HepG2 (cell line): ENCODE measurements around the gene AGRN. TPM values are rescaled to one million over a fixed set of nuclear protein-coding genes. Genes with fewer than 3 reads are reported as not detected.

Source experiments
- CCDC6 ChIP-seq: sonication (generic); formaldehyde crosslinking; IDR thresholded peaks from 2 replicates; pipeline ENCODE4 v1.8.1; 2022; ENCODE audit warnings: mild to moderate bottlenecking, missing genetic modification reagents, moderate library complexity
- FLYWCH1 ChIP-seq: sonication (generic); formaldehyde crosslinking; IDR thresholded peaks from 2 replicates; pipeline ENCODE4 v1.8.1; 2023; ENCODE audit warnings: mild to moderate bottlenecking, missing genetic modification reagents
- FOSL2 ChIP-seq: sonication (generic); formaldehyde crosslinking; IDR thresholded peaks from 2 replicates; pipeline ENCODE4 v1.4.0; 2020; ENCODE audit warnings: missing genetic modification reagents
- FOXC1 ChIP-seq: sonication (generic); formaldehyde crosslinking; IDR thresholded peaks from 2 replicates; pipeline ENCODE4 v1.8.0; 2022; ENCODE audit warnings: mild to moderate bottlenecking, missing genetic modification reagents, borderline replicate concordance
- FOXM1 ChIP-seq: sonication (generic); formaldehyde crosslinking; IDR thresholded peaks from 2 replicates; pipeline ENCODE4 v1.5.0; 2020; ENCODE audit warnings: missing genetic modification reagents
- FOXP1 ChIP-seq, 2 experiments: fragments of 450-650 bp in 1 of 2; IDR thresholded peaks; 2 replicates each; pipeline ENCODE4 v1.6.1; 2017 to 2018; ENCODE audit warnings: antibody characterized with exemption in 1 of 2
- GTF2F1 ChIP-seq: fragments of 150-350 bp; IDR thresholded peaks from 2 replicates; pipeline ENCODE4 v1.6.1; 2014; ENCODE audit warnings: low read length
- HOXA5 ChIP-seq: sonication (generic); formaldehyde crosslinking; IDR thresholded peaks from 2 replicates; pipeline ENCODE4 v1.4.0; 2020; ENCODE audit warnings: missing genetic modification reagents
- KDM1A ChIP-seq: IDR thresholded peaks from 2 replicates; pipeline ENCODE4 v1.6.1; 2016; ENCODE audit warnings: missing compliant biosample characterization
- KDM5B ChIP-seq: sonication (generic); formaldehyde crosslinking; IDR thresholded peaks from 2 replicates; pipeline ENCODE4 v1.4.0; 2020; ENCODE audit warnings: missing genetic modification reagents, mild to moderate bottlenecking, borderline replicate concordance
- LCORL ChIP-seq, 2 experiments: fragments of 450-650 bp in 1 of 2; sonication (generic) in 1 of 2; formaldehyde crosslinking in 1 of 2; IDR thresholded peaks; 2 replicates each; pipeline versions ENCODE4 v1.5.0 to v1.6.1; 2017 to 2020; ENCODE audit warnings: antibody characterized with exemption in 1 of 2, missing genetic modification reagents in 1 of 2
- MXD4 ChIP-seq: IDR thresholded peaks from 2 replicates; pipeline ENCODE4 v1.6.1; 2016; ENCODE audit warnings: mild to moderate bottlenecking, missing biosample characterization, missing genetic modification reagents
- NCOR1 ChIP-seq: fragments of 200-600 bp; sonication (generic); IDR thresholded peaks from 2 replicates; pipeline ENCODE4 v1.7.0; 2017; ENCODE audit warnings: antibody characterized with exemption, low read length, borderline replicate concordance
- NFKBIZ ChIP-seq: IDR thresholded peaks from 2 replicates; pipeline ENCODE4 v1.6.1; 2018; ENCODE audit warnings: missing genetic modification reagents, missing compliant biosample characterization
- NR1H2 ChIP-seq: sonication (generic); formaldehyde crosslinking; IDR thresholded peaks from 2 replicates; pipeline ENCODE4 v1.8.1; 2022; ENCODE audit warnings: low read depth, missing genetic modification reagents, borderline replicate concordance
- NR2F2 ChIP-seq: IDR thresholded peaks from 2 replicates; pipeline ENCODE4 v1.6.1; 2012; ENCODE audit warnings: low read depth, inconsistent platforms, borderline replicate concordance
- ONECUT2 ChIP-seq: sonication (generic); formaldehyde crosslinking; IDR thresholded peaks from 2 replicates; pipeline ENCODE4 v1.4.0; 2020; ENCODE audit warnings: missing genetic modification reagents
- POLR2G ChIP-seq: fragments of 200-400 bp; formaldehyde crosslinking; IDR thresholded peaks from 2 replicates; pipeline ENCODE4 v1.6.1; 2018; ENCODE audit warnings: mild to moderate bottlenecking, low read depth, low read length, moderate library complexity
- RBM39 ChIP-seq: fragments of 200-400 bp; formaldehyde crosslinking; IDR thresholded peaks from one replicate; pipeline ENCODE4 v1.6.1; 2018; ENCODE audit warnings: antibody characterized with exemption, mild to moderate bottlenecking, low read depth, low read length; ENCODE audit not compliant: poor library complexity, severe bottlenecking
- REL ChIP-seq: sonication (generic); formaldehyde crosslinking; conservative IDR thresholded peaks from 2 replicates; pipeline ENCODE4 v1.8.0; 2022; ENCODE audit warnings: mild to moderate bottlenecking, missing genetic modification reagents, moderate library complexity
- RFXAP ChIP-seq: sonication (generic); formaldehyde crosslinking; IDR thresholded peaks from 2 replicates; pipeline ENCODE4 v1.4.0; 2020; ENCODE audit warnings: missing genetic modification reagents, borderline replicate concordance
- RXRA ChIP-seq: sonication (generic); formaldehyde crosslinking; IDR thresholded peaks from 2 replicates; pipeline ENCODE4 v1.5.1; 2020; ENCODE audit warnings: missing genetic modification reagents
- SCMH1 ChIP-seq: sonication (generic); formaldehyde crosslinking; IDR thresholded peaks from 2 replicates; pipeline ENCODE4 v1.9.0; 2021; ENCODE audit warnings: missing genetic modification reagents, mild to moderate bottlenecking, borderline replicate concordance
- SMAD9 ChIP-seq: sonication (generic); formaldehyde crosslinking; IDR thresholded peaks from 2 replicates; pipeline ENCODE4 v1.5.1; 2020; ENCODE audit warnings: mild to moderate bottlenecking, missing genetic modification reagents
- SMARCE1 ChIP-seq: fragments of 450-650 bp; IDR thresholded peaks from 2 replicates; pipeline ENCODE4 v1.6.1; 2017; ENCODE audit warnings: borderline replicate concordance
- TBL1XR1 ChIP-seq: fragments of 150-350 bp; IDR thresholded peaks from 2 replicates; pipeline ENCODE4 v1.6.1; 2014; ENCODE audit warnings: borderline replicate concordance, low read length; ENCODE audit not compliant: partially characterized antibody
- ZKSCAN1 ChIP-seq: fragments of 150-350 bp; IDR thresholded peaks from 2 replicates; pipeline ENCODE4 v1.6.1; 2014; ENCODE audit warnings: low read length
- ZNF331 ChIP-seq: sonication (generic); formaldehyde crosslinking; IDR thresholded peaks from 2 replicates; pipeline ENCODE4 v1.4.0; 2020; ENCODE audit warnings: missing genetic modification reagents
- ZNF546 ChIP-seq: sonication (generic); formaldehyde crosslinking; conservative IDR thresholded peaks from 2 replicates; pipeline ENCODE4 v1.8.1; 2023; ENCODE audit warnings: mild to moderate bottlenecking, missing genetic modification reagents
- ZZZ3 ChIP-seq: sonication (generic); formaldehyde crosslinking; IDR thresholded peaks from 2 replicates; pipeline ENCODE4 v1.4.0; 2020; ENCODE audit warnings: missing genetic modification reagents, mild to moderate bottlenecking, borderline replicate concordance
- polyA plus RNA-seq, 8 experiments: library from polyadenylated mRNA; depleted of rRNA in 3 of 8; stranded (reverse) in 7 of 8; unstranded in 1 of 8; fragments of >200 nt; fragmentation: Illumina TruSeq in 4 of 8; extraction: Trizol in 4 of 8; gene quantifications; 2 replicates each; pipeline versions ENCODE4 v1.2.1 to v1.2.3, GENCODE V29; 2011 to 2016; ENCODE audit warnings: low read depth in 4 of 8, missing spikeins in 1 of 8, mixed read lengths in 1 of 8; ENCODE audit not compliant: insufficient read depth in 1 of 8
- total RNA-seq, 5 experiments: library from RNA; depleted of rRNA; stranded (reverse); fragments of >200 nt; fragmentation: Illumina TruSeq; extraction: Trizol; gene quantifications; 2 replicates each; pipeline ENCODE4 v1.2.3, GENCODE V29; 2016; ENCODE audit warnings: low read depth in 1 of 5
- TF ChIP-seq, protein P1 (sequence below): sonication (generic); formaldehyde crosslinking; IDR thresholded peaks from 2 replicates; pipeline ENCODE4 v1.5.1; 2020; ENCODE audit warnings: mild to moderate bottlenecking, missing genetic modification reagents, moderate library complexity
- TF ChIP-seq, protein P2 (sequence below), 2 experiments: fragments of 450-650 bp in 1 of 2; sonication (generic) in 1 of 2; formaldehyde crosslinking; IDR thresholded peaks; 2 replicates each; pipeline versions ENCODE4 v1.5.0 to v1.8.0; 2020 to 2022; ENCODE audit warnings: mild to moderate bottlenecking in 1 of 2, missing genetic modification reagents in 1 of 2

The AGRN gene
- total and polyA plus RNA-seq, 2 of the 13 experiments (the other 11 are each of a cell fraction or from before 2014, with no cell fraction given): 29.8 to 65.2 TPM

DNA sequence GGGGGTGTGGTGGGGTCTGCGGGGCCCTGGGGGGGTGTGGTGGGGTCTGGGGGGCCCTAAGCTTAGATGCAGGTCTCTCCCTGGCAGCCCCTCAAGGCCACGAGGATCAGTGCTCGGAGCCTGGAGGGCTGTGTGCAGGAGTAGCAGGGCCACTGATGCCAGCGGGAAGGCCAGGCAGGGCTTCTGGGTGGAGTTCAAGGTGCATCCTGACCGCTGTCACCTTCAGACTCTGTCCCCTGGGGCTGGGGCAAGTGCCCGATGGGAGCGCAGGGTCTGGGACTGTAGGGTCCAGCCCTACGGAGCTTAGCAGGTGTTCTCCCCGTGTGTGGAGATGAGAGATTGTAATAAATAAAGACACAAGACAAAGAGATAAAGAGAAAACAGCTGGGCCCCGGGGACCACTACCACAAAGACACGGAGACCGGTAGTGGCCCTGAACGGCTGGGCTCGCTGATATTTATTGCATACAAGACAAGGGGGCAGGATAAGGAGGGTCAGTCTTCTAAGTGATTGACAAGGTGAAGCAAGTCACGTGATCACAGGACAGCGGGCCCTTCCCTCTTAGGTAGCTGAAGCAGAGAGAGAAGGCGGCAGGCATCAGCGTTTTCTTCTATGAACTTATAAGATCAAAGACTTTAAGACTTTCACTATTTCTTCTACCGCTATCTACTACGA is 45.5 kb downstream of the AGRN start (continued):
- TF ChIP-seq, protein P1, sequence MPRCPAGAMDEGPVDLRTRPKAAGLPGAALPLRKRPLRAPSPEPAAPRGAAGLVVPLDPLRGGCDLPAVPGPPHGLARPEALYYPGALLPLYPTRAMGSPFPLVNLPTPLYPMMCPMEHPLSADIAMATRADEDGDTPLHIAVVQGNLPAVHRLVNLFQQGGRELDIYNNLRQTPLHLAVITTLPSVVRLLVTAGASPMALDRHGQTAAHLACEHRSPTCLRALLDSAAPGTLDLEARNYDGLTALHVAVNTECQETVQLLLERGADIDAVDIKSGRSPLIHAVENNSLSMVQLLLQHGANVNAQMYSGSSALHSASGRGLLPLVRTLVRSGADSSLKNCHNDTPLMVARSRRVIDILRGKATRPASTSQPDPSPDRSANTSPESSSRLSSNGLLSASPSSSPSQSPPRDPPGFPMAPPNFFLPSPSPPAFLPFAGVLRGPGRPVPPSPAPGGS (CRISPR knock-in tag): no peak
- TF ChIP-seq RFXAP (CRISPR knock-in tag): no peak
- TF ChIP-seq, protein P2, sequence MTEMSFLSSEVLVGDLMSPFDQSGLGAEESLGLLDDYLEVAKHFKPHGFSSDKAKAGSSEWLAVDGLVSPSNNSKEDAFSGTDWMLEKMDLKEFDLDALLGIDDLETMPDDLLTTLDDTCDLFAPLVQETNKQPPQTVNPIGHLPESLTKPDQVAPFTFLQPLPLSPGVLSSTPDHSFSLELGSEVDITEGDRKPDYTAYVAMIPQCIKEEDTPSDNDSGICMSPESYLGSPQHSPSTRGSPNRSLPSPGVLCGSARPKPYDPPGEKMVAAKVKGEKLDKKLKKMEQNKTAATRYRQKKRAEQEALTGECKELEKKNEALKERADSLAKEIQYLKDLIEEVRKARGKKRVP (CRISPR knock-in tag; IDR thresholded peaks at IDR 0.05): no peak
- TF ChIP-seq ZNF331 (CRISPR knock-in tag): no peak
- no peak for TF ChIP-seq REL (CRISPR knock-in tag)
- no peak for TF ChIP-seq ZZZ3 (CRISPR knock-in tag)
- TF ChIP-seq SMARCE1: no peak
- TF ChIP-seq FLYWCH1 (CRISPR knock-in tag): no peak
- TF ChIP-seq FOXP1 (IDR thresholded peaks at IDR 0.05): no peak
- TF ChIP-seq FOXP1 (CRISPR knock-in tag; IDR thresholded peaks at IDR 0.05): no peak
- TF ChIP-seq SCMH1 (CRISPR knock-in tag): no peak
- no peak for TF ChIP-seq MXD4 (CRISPR knock-in tag)
- TF ChIP-seq NR2F2: 0 out of 2 replicates have a peak, but pooled peaks have one; percentile 33
- TF ChIP-seq ONECUT2 (CRISPR knock-in tag): no peak
- no peak for TF ChIP-seq FOXM1 (CRISPR knock-in tag)
- TF ChIP-seq FOSL2 (CRISPR knock-in tag): peak; percentile 17; the same call in 1 of the 2 replicates
- no peak for TF ChIP-seq HOXA5 (CRISPR knock-in tag)
- TF ChIP-seq RBM39: no peak
- TF ChIP-seq LCORL (IDR thresholded peaks at IDR 0.05): no peak
- TF ChIP-seq LCORL (CRISPR knock-in tag; IDR thresholded peaks at IDR 0.05): 0 out of 2 replicates have a peak, but pooled peaks have one; percentile 57
- TF ChIP-seq TBL1XR1: no peak
- no peak for TF ChIP-seq FOXC1 (CRISPR knock-in tag)
- TF ChIP-seq ZNF546: no peak
- no peak for TF ChIP-seq CCDC6 (CRISPR knock-in tag)
- no peak for TF ChIP-seq NR1H2
- TF ChIP-seq RXRA (CRISPR knock-in tag): peak; percentile 58; the same call in 1 of the 2 replicates
- 0 out of 2 replicates have a peak, but pooled peaks have one; percentile 40 for TF ChIP-seq KDM1A
- peak; percentile 62 for TF ChIP-seq POLR2G
- TF ChIP-seq NCOR1: peak; percentile 48; the same call in 1 of the 2 replicates
- TF ChIP-seq SMAD9 (CRISPR knock-in tag): no peak
- TF ChIP-seq NFKBIZ (CRISPR knock-in tag): no peak
- TF ChIP-seq GTF2F1: no peak
- TF ChIP-seq ZKSCAN1: no peak
- TF ChIP-seq KDM5B: no peak
